GM18508 (cell line): Measurements from ENCODE around the gene PER2.
"Not testable (repeated sequence)": the region's sequence is repeated elsewhere in the genome, so short reads cannot be mapped to it uniquely, and the experiment has no call there.

ENCODE experiments used
- ATAC-seq: cut with Tn5 transposase; IDR thresholded peaks from one replicate; pipeline ENCODE4 v1.9.1; 2021; ENCODE audit warnings: moderate number of reproducible peaks; ENCODE audit not compliant: insufficient read depth, unreplicated experiment

The PER2 gene

DNA sequence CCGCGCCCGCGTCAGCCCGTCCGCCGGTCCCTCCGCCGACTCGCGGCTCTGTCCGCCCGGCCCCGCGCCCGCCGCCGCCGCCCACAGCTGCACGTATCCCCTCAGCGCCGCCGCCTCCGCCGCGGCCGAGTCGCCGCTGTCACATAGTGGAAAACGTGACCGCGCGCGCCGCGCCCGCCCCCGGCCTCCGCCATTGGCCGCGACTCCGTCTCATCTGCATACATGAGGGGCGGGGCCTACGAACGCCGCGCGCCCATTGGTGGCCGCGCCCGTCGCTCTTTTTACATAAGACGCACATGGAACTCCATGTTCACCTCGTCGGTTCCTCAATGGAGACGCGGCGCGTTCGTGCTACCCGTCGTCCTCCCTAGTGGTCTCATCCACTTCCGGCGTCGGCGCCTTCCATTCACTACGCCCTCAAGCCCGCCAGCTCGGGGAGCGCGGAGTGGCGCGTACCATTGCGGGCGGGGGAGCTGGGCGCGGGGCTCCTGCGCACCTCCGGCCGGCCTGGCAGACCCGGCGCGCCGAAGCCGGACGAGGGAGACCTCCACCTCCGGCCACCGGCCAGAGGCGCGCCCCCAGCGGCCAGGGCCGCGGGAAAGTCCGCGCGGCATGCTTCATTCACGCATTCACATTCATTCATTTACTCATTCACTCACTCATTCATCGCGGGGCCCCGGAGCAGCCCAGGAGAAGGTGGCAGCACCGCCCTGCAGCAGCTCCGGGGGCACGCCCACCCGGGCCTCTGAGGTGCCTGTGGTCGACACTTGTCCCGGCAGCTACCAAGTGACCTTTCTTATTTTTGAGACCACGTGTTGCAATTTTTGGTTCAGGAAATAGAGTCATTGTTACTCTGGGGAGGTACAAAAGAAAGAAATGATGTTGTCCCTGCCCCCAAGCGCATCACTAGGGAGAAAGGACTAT is 502 bp upstream of the PER2 start:
- peak; percentile 80 for ATAC-seq

DNA sequence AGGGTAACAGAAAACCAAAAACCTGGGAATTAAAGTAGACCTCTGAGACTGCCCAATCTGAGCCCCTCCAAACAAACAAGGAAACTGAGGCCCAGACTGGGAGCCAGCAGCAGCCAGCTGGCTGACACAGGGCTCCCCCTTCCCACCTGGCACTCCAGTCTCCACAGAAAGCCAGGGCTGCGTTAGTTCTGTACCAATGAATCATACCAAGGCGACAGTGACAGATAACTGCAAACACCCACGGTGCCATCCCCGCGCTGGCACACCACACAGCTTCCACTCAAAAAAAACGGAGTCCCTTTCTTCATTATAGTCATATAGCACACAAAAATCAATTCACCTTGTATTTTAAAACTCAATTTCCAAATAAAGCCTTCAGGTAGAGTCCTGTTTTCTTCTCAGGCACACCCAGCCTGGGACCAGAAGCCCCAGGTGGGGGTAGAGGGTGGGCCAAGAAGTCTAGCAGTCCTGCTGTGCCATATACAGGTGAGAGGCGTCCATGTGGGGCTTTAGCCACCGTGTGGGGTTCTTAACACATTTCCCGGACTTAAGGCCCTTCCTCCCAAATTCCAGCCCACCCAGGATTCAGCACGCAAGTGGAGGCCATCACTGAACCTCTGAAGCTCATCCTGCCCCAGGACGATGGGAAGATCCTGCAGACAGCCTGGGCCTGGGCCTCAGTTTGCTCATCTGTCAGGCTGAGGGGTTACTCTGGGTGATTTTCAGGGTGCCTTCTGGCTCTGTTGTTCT is 1.2 kb downstream of the PER2 start:
- no peak for ATAC-seq

DNA sequence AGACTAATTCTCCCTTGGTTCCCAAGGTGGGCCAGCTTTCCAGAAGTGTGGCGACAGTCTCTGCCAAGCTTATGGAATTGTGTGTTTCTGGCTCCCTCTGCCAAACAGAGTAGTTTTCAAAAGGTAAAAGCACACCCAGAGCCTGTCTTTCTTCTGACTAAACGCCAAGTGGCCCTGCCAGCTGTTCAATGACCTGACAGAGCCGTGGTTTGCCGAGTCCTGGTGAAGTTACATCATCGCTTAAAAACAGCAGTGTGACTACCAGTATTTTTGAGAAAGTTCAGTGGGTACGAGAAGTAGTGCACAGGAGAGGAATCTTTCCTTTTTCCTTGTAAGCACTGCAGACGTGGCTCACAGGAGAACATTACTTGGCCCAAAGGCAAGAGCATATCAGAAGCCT is 1.9 kb downstream of the PER2 start:
- ATAC-seq, result no peak

DNA sequence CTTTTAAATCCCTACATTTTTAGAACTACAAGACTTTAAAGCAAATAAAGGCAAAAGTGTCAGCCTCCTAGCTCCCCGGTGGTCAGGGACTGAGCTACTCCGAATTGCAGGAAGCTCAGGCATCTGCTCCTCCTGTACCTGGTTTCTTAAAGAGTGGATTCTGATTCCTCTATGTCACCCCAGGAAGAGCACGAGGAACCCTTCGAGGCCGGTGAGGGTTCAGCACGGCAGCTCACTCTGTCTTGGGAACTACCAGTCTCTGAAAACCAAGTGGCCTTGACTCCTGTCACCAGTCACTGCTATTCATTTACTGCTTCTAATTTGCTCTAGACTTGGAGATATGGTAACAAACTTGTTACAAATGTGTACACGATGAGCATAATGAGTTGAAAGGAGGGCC is 2.3 kb downstream of the PER2 start:
- ATAC-seq, result no peak

DNA sequence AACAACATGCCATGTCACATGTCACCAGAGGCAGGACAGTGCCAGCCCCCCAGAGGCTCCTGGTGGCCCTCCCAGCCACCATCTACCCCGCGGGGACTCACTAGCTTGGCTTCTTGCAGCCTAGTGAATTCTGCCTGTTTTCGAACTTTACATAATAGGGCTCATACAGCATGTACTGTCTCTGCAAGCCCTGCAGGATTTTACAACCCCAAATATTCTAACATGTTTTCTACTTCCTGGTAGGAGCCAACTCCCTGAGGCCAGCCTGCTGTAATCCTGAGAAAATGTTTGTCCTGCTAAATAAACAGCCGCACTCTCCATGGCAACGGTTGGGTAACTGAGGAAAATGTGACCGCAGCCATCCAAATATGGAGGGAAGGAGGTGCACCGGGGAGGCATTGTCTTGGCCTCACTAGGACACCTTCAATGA is 2.7 kb downstream of the PER2 start:
- ATAC-seq, result no peak

DNA sequence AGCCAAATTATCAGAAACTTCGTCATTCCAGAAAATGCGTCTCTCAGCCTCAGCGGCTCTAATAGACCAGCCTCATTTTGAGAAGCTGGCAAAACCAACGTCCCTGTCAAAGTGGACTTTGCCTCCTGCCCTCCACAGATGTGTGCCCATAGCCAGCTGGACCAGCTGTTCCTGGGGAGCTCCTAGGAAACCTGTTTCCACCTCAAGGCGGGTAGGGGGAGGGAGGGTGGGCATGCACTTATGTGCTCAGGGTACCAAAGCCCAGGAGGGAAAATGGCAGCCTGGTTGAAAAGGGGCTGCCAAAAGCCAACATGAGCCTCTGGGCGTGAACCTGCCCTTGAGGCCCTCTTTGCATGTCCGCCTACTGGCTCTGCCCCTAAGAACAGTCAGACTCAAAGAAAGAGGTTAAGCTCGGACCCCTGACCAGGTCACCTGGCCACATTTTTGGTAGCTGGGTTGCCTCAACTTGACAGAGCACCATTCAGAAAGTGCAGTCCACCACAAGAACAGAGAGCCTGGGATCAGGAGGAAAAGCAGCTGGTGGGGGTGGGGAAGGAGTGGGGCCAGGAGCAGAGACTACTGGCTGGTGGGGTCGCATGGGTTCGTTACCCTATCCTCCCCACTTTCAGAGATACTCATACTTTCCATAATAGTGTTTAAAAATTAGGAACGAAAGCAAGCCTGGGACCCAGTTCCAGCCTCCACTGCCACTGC is 3.5 kb downstream of the PER2 start:
- no peak for ATAC-seq

DNA sequence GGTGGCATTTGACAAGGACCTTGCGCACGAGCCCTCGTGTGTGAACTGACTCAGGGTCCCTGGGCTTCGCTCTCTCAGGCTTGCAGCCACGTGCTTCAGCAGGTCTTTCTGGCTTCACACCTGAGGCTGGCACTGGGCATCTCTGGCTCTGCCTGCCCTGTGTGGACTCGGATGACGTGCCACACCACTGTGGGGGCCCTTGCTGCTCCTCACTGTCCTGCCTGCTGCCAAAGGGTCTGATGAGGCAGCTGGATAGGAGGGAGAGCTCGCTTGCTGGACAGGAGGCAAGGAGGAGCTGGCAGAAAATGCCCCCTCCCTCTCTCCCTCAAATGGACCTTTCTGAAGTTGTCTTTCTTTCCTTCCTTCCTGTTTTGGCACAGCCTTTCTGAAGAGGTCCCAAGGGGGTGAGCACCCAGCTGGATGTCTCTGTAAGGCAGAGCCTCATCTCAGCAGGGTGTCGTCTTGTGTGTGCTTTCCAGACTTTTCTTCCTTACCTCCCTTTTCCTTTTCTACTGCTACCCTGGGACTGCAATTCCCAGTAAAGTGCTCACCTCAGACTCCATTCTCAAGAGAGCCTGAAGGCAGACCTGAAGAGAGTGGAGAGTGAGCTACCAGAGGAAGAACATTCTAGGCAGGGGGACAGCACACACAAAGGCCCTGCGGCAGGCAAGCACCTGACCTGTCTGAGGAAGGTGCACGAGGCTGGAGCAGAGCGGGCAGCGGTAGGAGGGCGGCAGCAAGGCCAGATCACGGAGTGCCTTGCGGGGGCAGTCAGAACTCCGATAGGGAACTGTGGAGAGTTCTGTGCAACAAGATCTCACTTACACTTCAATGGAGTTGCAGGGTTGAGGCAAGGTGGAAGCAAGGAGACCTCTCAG is 5.3 kb downstream of the PER2 start:
- no peak for ATAC-seq

DNA sequence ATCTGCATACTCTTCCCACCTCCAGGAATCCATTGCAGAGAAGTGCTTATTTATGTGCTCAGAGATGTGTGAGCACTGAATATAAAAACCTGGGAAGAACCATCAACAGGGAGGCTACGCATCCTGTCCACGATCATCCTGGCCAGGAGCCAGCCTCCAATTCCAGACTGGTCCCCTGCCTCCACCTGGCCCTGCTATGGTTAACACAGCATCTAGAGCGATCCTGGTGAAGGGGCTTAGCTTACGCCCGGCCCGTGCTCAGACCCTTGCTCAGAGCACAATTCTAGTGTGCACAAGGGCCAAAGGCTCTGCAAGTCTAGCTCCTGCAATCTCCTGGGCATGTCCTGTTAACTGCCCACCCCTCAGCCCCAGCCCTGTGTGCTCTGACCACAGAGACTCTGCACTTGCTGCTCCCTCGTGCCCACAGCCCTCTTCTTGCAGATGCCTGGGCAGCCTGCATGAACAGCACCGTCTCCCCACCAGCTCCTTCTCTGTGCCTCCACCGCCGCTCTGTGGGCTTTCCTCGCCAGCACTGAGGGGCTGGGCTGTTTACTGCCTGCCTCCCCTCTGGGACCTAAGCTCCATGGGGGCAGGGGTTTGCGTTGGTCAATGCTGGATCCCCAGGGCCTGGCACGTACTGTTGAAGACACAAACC is 6.5 kb downstream of the PER2 start:
- ATAC-seq, result no peak

DNA sequence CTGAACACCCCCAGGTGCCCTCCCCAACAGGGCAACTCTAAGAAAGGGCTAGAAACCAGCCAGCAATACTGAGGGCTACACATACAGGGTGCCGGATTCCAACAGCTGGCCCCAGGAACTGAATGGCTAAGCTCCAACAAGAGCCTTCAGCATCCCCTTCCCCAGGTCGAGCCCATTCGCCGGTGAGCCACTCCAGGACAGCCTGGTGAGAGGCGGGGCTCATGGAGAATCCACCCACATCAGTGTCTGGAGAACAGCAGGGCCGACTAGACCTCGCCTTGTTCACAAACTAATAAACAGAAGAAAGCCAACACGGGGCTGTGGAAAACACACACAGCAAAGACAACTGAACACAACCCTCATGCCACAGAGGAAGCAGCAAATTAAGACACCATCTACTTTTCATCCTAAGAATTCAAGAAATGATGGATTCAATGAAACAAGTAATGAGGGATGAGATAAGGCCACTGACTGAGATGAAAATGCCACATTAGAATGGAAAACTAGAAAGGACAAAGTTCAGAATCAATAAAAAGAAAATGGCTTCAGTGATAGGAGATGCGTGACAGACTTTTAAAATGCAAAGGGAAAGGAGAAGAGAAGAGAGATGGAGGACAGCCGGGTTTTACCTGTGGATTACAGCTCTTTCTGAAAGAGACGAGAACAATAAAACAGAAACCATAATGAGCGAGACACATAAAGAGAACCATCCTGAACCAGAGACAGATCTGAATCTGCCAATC is 8.2 kb downstream of the PER2 start:
- ATAC-seq, result no peak

DNA sequence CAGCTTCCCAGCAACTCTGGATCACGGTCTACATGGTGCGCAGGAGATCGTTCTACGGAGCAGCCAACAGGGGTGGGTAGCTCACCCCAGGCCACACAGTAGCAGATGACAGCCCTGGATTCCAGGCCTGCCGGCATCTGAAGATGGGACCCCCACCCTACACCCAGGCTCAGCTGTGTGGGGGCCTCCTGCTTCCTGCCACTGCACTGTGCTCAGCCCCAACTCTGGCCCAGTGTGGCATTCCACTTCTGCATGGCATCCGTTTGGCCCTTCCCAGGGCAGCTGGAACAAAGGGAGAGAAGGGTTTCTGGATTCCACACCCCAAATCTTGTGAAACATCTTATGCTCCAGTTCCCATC is 9.1 kb downstream of the PER2 start:
- ATAC-seq, result no peak

DNA sequence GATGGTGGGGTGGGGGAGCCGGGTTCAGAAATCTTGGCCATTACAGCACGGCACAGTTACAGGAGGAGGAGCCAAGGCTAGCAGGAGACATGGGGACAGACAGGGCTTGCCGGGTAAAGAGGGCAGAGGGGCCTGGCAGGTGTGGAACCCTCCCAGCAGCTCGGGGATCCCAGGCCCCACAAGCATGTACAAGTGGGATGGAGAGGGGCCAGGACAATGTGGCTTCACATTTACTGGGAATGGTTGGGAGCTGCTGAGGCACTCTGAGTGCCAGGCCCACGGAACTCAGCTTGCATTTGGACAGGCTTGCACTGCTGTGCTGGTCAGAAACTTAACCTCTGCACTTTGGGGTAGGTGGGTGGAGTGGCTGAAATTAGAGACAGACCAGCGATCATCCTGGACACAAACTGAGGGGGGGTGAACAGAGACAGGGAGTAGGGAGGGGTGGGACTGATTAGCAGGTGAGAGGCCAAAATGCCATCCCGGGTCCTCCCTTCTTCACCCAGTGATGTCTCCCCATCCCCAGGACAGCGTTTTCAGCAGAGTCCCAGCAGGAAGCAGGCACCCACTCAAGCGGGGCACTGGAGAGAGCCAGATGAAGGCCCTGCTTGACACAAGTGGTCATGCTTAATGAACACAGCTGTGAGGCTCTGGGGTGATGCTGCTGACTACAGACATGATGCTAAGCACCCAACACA is 9.6 kb downstream of the PER2 start:
- ATAC-seq, result no peak

DNA sequence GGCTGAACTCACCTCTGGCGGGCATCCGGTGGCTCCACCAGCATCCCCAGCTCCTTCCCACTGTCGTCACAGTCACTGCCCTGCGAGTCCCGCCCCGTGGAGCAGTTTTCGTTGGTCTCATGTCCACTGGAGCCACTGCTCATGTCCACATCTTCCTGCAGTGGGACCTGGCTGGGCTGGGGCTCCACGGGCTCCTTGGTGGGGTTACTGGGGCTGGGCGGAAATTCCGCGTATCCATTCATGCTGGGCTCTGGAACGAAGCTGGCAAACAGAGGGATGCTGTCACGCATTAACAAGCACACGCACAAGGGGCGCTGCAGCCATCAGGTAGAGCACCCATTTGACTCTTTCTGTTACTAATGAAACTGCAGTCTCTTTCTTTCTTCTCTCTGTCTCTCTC is 10.7 kb downstream of the PER2 start:
- no peak for ATAC-seq

DNA sequence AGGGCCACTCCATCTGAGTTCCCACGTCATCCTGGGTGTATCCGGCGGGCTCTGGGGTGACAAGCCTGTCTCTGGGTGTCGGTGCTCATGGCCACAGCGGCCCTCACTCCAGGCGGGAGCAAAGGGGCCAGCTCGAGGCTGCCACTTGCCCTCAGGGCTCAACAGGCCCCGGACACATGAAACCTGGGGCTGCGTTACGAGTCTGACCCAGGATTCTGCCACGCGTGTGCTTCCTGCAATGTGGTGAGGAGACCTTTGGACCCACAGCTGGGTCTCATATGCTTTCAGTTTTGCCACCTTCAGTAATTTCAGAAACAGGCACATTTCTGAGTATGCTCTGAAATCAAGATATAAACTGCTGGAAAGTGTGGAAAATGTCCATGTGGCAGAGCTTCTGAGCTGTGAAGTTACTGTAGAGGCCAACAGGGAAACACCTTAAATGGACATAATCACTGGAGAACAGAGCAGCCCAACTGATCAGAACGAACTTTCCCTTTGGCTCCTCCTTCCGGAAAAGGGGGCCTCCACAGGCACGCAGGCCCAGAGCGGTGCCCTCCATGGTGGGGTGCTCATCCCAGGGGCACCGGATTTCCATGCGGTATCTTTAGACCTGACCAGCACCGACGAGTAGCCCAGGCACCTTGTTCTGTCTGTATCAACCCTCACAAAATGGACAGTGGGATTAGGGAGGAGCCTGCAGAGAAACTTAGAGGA is 14.1 kb downstream of the PER2 start:
- no peak for ATAC-seq

DNA sequence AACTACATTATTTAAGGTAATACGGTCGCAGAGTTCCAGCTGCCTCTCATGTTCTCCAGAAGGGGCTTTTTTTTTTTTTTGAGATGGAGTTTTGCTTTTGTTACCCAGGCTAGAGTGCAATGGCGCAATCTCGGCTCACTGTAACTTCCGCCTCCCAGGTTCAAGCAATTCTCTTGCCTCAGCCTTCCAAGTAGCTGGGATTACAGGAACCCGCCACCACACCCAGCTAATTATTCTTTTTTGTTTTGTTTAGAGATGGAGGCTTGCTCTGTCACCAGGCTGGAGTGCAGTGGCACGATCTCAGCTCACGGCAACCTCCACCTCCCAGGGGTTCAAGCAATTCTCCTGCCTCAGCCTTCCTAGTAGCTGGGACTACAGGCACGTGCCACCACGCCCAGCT is 15.0 kb downstream of the PER2 start:
- not testable (repeated sequence) for ATAC-seq

DNA sequence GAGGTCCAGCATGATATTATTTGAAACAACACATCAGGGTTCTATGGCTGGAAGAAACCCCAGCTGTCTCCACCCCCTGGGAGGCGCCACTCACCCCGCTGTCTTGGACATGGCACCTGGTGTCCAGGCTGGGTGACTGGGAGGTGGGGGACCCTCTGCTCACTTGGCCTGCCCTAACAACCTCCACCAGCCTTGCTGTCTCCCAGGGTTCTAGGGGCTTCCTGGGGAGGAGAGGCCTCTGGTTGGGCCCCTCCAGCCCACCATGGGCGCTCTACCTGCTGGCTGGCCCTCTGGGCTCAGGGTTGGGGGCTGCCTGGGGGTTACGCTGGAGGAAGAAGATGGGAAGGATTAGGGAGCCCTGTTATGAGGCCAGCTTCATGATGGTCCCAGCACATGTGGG is 16.3 kb downstream of the PER2 start:
- no peak for ATAC-seq

DNA sequence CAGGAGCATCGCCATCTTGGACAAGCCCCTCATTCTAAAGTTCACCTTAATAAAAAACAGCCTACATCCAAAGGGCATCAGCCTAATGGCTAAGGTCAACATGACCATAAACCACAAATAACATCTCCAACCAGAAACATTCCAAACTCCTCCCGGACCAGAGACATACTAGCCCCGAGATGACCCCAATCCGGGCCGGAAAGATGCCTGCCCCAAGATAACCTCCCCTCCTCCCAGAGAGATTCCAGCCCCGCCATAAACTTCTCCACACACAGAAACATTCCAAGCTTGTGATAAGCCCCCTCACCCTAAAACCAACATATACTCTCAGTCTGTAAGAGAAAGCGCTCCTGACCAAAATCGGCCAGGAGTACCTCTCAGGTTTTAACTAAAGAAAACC is 16.7 kb downstream of the PER2 start:
- not testable (repeated sequence) for ATAC-seq

DNA sequence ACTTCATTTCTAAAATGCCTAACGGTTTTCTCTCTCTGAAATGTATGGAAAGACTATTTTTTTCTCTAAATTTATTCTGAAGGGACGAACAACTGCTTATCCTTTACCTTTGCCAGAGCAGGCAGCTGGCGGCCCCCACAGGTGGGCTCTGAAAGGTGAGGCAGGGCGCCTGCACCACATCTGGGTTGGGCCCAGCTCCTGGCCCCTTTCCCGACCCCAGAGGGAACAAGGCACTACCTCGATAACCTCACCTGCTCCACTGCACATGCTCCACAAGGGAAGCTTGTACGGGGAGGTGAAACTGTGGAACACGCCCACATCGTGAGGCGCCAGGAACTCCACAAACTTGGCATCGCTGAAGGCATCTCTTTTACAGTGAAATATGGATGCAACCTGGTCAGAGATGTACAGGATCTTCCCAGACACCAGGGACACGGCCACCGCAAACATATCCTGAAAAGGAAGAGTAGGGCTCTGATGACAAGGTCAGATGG is 17.3 kb downstream of the PER2 start:
- ATAC-seq, result no peak

DNA sequence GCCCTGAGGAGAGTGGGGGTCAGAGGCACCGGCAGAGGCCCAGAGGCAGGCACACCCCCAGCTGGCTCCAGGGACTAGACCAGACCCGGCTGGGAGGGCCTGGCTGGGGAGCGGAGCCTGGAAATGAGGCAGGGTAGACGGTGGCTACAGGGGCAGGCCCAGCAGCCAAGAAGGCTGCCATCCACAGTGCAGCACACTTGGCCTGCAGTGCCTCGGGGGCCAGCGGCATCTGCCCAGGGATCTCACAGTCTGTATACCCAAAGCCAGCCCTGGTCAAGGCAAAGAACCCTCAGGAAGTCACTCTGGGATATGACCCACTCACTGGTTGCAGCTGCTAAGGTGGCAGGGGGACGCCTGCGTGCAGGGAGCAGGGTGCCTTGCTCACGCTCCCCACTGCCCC is 17.8 kb downstream of the PER2 start:
- no peak for ATAC-seq
